DOHH2 (cell line): ENCODE measurements around the gene APBB3.

Source experiments
- H3F3A ChIP-seq: fragments of 200-600 bp; sonication (generic), shearing (Covaris generic); 2 replicates; pipeline ENCODE4 v1.6.0; 2016; ENCODE audit warnings: antibody characterized with exemption, mild to moderate bottlenecking; ENCODE audit not compliant: control insufficient read depth, insufficient read depth
- H3K27ac ChIP-seq: fragments of 200-600 bp; sonication (generic); 2 replicates; pipeline ENCODE4 v1.5.1; 2014; ENCODE audit warnings: low read depth, mild to moderate bottlenecking, low read length, moderate library complexity
- H3K27me3 ChIP-seq: fragments of 200-600 bp; sonication (generic); 2 replicates; pipeline ENCODE4 v1.6.1; 2014; ENCODE audit warnings: mild to moderate bottlenecking, low read length, mixed read lengths; ENCODE audit not compliant: control insufficient read depth
- H3K36me3 ChIP-seq: fragments of 200-600 bp; sonication (generic); 2 replicates; pipeline ENCODE4 v1.6.1; 2014; ENCODE audit warnings: mild to moderate bottlenecking, low read length, moderate library complexity, mixed read lengths; ENCODE audit not compliant: control insufficient read depth
- H3K4me1 ChIP-seq: fragments of 200-600 bp; sonication (generic); 2 replicates; pipeline ENCODE4 v1.6.1; 2014; ENCODE audit warnings: mild to moderate bottlenecking, low read length, mixed read lengths; ENCODE audit not compliant: control insufficient read depth
- H3K4me2 ChIP-seq: fragments of 200-600 bp; sonication (generic); 2 replicates; pipeline ENCODE4 v1.6.0; 2014; ENCODE audit warnings: mild to moderate bottlenecking, low read length, moderate library complexity
- H3K4me3 ChIP-seq: fragments of 200-600 bp; sonication (generic); 2 replicates; pipeline ENCODE4 v1.5.1; 2014; ENCODE audit warnings: mild to moderate bottlenecking, low read length, mixed read lengths
- H3K79me2 ChIP-seq: fragments of 200-600 bp; sonication (generic); 2 replicates; pipeline ENCODE4 v1.6.1; 2014; ENCODE audit warnings: mild to moderate bottlenecking, low read length, mixed read lengths; ENCODE audit not compliant: control insufficient read depth
- H3K9me2 ChIP-seq: fragments of 200-600 bp; sonication (generic); replicated peaks from 2 replicates; pipeline ENCODE4 v1.6.1; 2014; ENCODE audit warnings: mild to moderate bottlenecking, low read length, mixed read lengths; ENCODE audit not compliant: control insufficient read depth
- H3K9me3 ChIP-seq: fragments of 200-600 bp; sonication (generic); 2 replicates; pipeline ENCODE4 v1.6.1; 2014; ENCODE audit warnings: antibody characterized with exemption, low read length, mixed read lengths; ENCODE audit not compliant: control insufficient read depth, insufficient read depth
- H4K20me1 ChIP-seq: fragments of 200-600 bp; sonication (generic); 2 replicates; pipeline ENCODE4 v1.6.0; 2014; ENCODE audit warnings: low read depth, mild to moderate bottlenecking, antibody characterized with exemption, low read length, moderate library complexity; ENCODE audit not compliant: control insufficient read depth, insufficient read depth
- CTCF ChIP-seq: fragments of 200-600 bp; sonication (generic); IDR thresholded peaks from one replicate; pipeline ENCODE4 v1.5.1; 2014; ENCODE audit warnings: antibody characterized with exemption, mild to moderate bottlenecking, low read depth, low read length; ENCODE audit not compliant: poor library complexity, severe bottlenecking
- EZH2phosphoT487 ChIP-seq: fragments of 200-600 bp; sonication (generic); IDR thresholded peaks from 2 replicates; pipeline ENCODE4 v1.6.1; 2017; ENCODE audit warnings: borderline replicate concordance, mild to moderate bottlenecking, antibody characterized with exemption, low read length, moderate library complexity, mixed read lengths

The APBB3 gene

DNA sequence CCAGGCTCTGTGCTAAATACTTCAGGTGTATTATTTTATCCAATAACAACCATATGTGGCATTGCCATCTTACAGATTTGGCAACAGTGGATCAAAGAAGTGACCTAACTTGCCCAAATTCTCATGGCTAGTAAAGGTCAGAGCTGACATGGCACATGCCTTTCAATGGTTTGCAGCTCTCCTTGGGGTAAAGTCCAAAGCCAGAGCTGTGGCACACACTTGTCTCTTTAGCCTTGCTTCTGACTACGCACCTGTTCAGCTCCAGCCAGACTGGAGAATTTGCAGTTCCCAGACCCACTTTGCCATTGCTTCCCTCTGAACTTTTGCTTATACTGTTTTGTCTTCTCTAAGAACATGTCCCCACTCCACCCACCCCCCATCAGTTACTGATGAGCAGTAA, 6.1 kb upstream of the APBB3 start:
- Histone ChIP-seq H3K36me3 (peaks cover 36% of the 10 kb centered on the region), H3F3A (no peaks in the 10 kb centered on the region), H3K9me3 (no peaks in the 10 kb centered on the region), H3K4me3 (no peak overlapping the region), H3K9me2 (no peaks in the 10 kb centered on the region), H3K27me3 (no peaks in the 10 kb centered on the region), H3K4me1 (peaks cover 11% of the 10 kb centered on the region), H3K79me2 (peaks cover 16% of the 10 kb centered on the region), H4K20me1 (no peaks in the 10 kb centered on the region), H3K4me2 (no peak overlapping the region), H3K27ac (no peak overlapping the region)
- TF ChIP-seq EZH2phosphoT487 (no peak), CTCF (no peak)

GRCh38 chr5:140570058-140570457, 5.7 kb upstream of the APBB3 start:
- TF ChIP-seq CTCF (no peak), EZH2phosphoT487 (no peak)
- peaks cover 39% of the 10 kb centered on the region for H3K36me3 ChIP-seq
- no peaks in the 10 kb centered on the region for H3F3A ChIP-seq
- H3K4me1 ChIP-seq = peaks cover 13% of the 10 kb centered on the region
- H3K4me3 ChIP-seq = no peak overlapping the region
- H3K27me3 ChIP-seq = no peaks in the 10 kb centered on the region
- H3K9me2 ChIP-seq = no peaks in the 10 kb centered on the region
- H3K79me2 ChIP-seq = peaks cover 20% of the 10 kb centered on the region
- H3K27ac ChIP-seq = no peak overlapping the region
- no peaks in the 10 kb centered on the region for H3K9me3 ChIP-seq
- no peaks in the 10 kb centered on the region for H4K20me1 ChIP-seq
- no peak overlapping the region for H3K4me2 ChIP-seq

DNA sequence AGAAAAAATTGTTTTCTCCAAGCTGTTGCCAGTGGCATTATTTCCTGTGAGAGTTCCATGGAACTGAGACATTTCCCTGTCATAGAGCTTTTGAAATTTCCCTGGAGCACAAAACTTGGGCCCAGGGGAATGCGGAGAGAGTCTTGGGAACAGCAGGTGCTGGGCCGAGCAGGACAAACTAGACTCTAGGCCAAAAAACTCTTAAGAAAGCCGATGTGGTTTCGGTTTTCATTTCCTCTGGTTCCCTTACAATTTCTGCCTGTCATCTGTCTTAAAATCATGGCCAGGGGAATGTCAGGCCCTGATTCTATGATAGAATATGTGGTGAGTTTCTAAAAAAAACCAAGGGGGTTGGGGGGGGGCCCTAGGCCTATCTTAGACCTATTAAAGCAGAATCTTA, 4.8 kb upstream of the APBB3 start:
- Histone ChIP-seq H4K20me1 (no peaks in the 10 kb centered on the region), H3F3A (no peaks in the 10 kb centered on the region), H3K9me3 (no peaks in the 10 kb centered on the region), H3K9me2 (no peaks in the 10 kb centered on the region), H3K4me1 (peaks cover 14% of the 10 kb centered on the region), H3K27me3 (no peaks in the 10 kb centered on the region), H3K36me3 (peaks cover 41% of the 10 kb centered on the region), H3K79me2 (peaks cover 27% of the 10 kb centered on the region), H3K4me2 (no peak overlapping the region), H3K4me3 (no peak overlapping the region), H3K27ac (no peak overlapping the region)
- TF ChIP-seq EZH2phosphoT487 (no peak), CTCF (no peak)
